Neural progenitor cell (in vitro differentiated cells): ENCODE results near the gene DNM2. TPM values are rescaled to one million over a fixed set of nuclear protein-coding genes. Genes with fewer than 3 reads are reported as not detected.

ENCODE experiments used
- DNase-seq: peaks from one replicate; pipeline ENCODE4 v3.0.0-alpha.2; 2016; ENCODE audit warnings: low spot score
- H2AFZ ChIP-seq: fragments of 200-600 bp; sonication (generic); replicated peaks from 2 replicates; pipeline ENCODE4 v1.6.1; 2016; ENCODE audit warnings: antibody characterized with exemption
- H3F3A ChIP-seq: fragments of 200-600 bp; sonication (generic); 2 replicates; pipeline ENCODE4 v1.6.1; 2016; ENCODE audit warnings: antibody characterized with exemption, low read depth
- H3K27ac ChIP-seq: fragments of 200-600 bp; sonication (generic); 2 replicates; pipeline ENCODE4 v1.5.1; 2016; ENCODE audit warnings: mild to moderate bottlenecking
- H3K27me3 ChIP-seq: fragments of 200-600 bp; sonication (generic); 2 replicates; pipeline ENCODE4 v1.6.1; 2016; ENCODE audit warnings: mild to moderate bottlenecking, moderate library complexity
- H3K36me3 ChIP-seq: fragments of 200-600 bp; sonication (generic); 2 replicates; pipeline ENCODE4 v1.5.1; 2016
- H3K4me1 ChIP-seq: fragments of 200-600 bp; sonication (generic); 2 replicates; pipeline ENCODE4 v1.6.1; 2016; ENCODE audit warnings: mixed run types
- H3K4me2 ChIP-seq: fragments of 200-600 bp; sonication (generic); 2 replicates; pipeline ENCODE4 v1.6.1; 2016
- H3K4me3 ChIP-seq: fragments of 200-600 bp; sonication (generic); 2 replicates; pipeline ENCODE4 v1.5.1; 2016
- H3K79me2 ChIP-seq: fragments of 200-600 bp; sonication (generic); 2 replicates; pipeline ENCODE4 v1.6.1; 2016; ENCODE audit warnings: low read depth
- H3K9ac ChIP-seq: fragments of 200-600 bp; sonication (generic); 2 replicates; pipeline ENCODE4 v1.6.1; 2016
- H3K9me3 ChIP-seq: fragments of 200-600 bp; sonication (generic); 2 replicates; pipeline ENCODE4 v1.5.1; 2016; ENCODE audit warnings: low read depth
- H4K20me1 ChIP-seq: fragments of 200-600 bp; sonication (generic); 2 replicates; pipeline ENCODE4 v1.6.1; 2016; ENCODE audit warnings: low read depth
- H3K27ac Mint-ChIP-seq: 3 replicates; pipeline ENCODE4 v1.8.0; 2021; ENCODE audit warnings: mixed read lengths
- H3K27me3 Mint-ChIP-seq: 2 replicates; pipeline ENCODE4 v1.8.0; 2022; ENCODE audit warnings: low read depth, mild to moderate bottlenecking, inconsistent platforms, moderate library complexity, mixed read lengths; ENCODE audit not compliant: insufficient read depth
- H3K36me3 Mint-ChIP-seq: 3 replicates; pipeline ENCODE4 v1.8.0; 2021; ENCODE audit warnings: mixed read lengths
- H3K4me1 Mint-ChIP-seq: 3 replicates; pipeline ENCODE4 v1.8.0; 2021; ENCODE audit warnings: mixed read lengths
- H3K4me3 Mint-ChIP-seq: 3 replicates; pipeline ENCODE4 v1.8.0; 2021; ENCODE audit warnings: mild to moderate bottlenecking, moderate library complexity, mixed read lengths
- H3K9me3 Mint-ChIP-seq: 3 replicates; pipeline ENCODE4 v1.8.0; 2020; ENCODE audit warnings: mixed read lengths
- EZH2 ChIP-seq: fragments of 200-600 bp; sonication (generic); IDR thresholded peaks from 2 replicates; pipeline ENCODE4 v1.6.1; 2017; ENCODE audit warnings: antibody characterized with exemption, mild to moderate bottlenecking, moderate library complexity
- EZH2phosphoT487 ChIP-seq: fragments of 200-600 bp; sonication (generic); IDR thresholded peaks from 2 replicates; pipeline ENCODE4 v1.6.1; 2017; ENCODE audit warnings: antibody characterized with exemption
- total RNA-seq: library from RNA; depleted of rRNA; stranded (reverse); fragments of >200 nt; gene quantifications from 2 replicates; pipeline ENCODE4 v1.2.3, GENCODE V29; 2015; ENCODE audit warnings: low replicate concordance
- TF ChIP-seq, protein P1 (sequence below): fragments of 200-600 bp; sonication (generic); IDR thresholded peaks from 2 replicates; pipeline ENCODE4 v1.5.1; 2017; ENCODE audit warnings: antibody characterized with exemption, mild to moderate bottlenecking

Gene DNM2
- total RNA-seq, 1 donor from 2014 or later = 49.9 TPM

DNA sequence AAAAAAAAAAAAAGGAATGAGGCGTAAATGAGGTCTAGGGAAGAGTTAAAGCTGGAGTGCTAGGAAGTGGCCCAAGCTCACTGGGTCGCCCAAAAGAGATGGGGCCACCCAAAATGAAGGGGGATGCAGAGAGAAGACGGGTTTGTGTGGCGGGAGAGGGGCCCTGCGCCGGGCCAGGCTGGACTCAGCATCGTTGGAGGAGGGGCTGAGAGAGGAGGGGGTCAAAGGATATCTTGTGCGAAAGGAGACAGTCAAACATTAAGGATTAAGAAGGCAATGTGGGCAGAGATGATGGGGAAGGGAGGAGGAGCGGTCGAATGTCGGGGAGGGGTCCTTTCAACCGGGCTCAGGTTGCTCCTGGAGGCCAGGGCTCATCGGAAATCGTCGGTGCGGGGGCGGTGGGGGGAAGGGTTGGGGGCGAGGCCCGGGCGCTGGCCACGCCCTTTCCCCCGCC is 152.6 kb downstream of the DNM2 start:
- Mint-ChIP-seq H3K27ac (peak overlapping the region; percentile 99), H3K27me3 (peaks cover 7% of the 10 kb centered on the region), H3K4me1 (peaks cover 20% of the 10 kb centered on the region), H3K36me3 (no peaks in the 10 kb centered on the region), H3K9me3 (no peaks in the 10 kb centered on the region), H3K4me3 (peak overlapping the region; percentile 75)
- Histone ChIP-seq H4K20me1 (peaks cover 26% of the 10 kb centered on the region), H3K4me3 (peak overlapping the region; percentile 47), H3K9ac (no peak overlapping the region), H3K27me3 (no peaks in the 10 kb centered on the region), H2AFZ (no peak overlapping the region), H3K27ac (peak overlapping the region; percentile 89), H3K4me1 (peaks cover 15% of the 10 kb centered on the region), H3K36me3 (no peaks in the 10 kb centered on the region), H3K79me2 (peaks cover 39% of the 10 kb centered on the region), H3K9me3 (no peaks in the 10 kb centered on the region), H3F3A (peaks cover 23% of the 10 kb centered on the region), H3K4me2 (peak overlapping the region; percentile 74)
- no peak for DNase-seq
- no peak for TF ChIP-seq EZH2phosphoT487

DNA sequence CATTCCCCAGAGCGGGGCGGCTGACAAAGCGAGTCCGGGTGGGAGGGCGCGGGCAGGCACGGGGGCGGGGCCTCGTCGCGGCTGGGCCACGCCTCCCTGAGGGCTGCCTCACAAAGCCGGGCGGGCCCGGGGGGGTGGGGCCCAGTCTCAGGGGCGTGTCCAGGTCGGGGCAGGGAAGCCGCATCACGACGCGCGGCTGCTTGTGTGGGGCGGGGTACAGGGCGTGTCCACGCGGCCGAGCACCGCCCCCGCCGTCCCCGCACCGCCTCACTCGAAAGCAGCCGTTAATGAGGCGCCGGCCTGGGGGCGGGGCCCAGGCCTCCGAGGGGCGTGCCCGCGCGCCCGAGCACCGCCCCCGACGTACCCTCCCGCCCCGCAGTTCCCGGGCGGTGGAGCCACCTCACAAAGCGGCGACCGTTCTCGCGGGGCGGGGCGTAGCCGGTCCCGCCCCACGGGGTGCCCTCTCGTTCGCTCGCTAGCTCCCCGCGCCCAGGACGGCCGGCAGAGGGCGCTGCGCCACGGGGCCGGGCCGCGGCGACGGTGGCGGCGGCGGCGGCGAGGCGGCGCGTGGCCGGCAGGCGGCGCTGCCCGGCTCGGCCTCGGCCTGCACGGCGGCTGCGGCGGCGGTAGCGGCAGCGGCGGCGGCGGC is 153.2 kb downstream of the DNM2 start, which contains the start of gene CARM1:
TSS of gene CARM1 (plus strand) at position 599 of the 649 bp plus-strand sequence. CDS start 150 bp downstream, outside the sequence.
- H3K9me3 Mint-ChIP-seq = no peaks in the 10 kb centered on the region
- Histone ChIP-seq H3K79me2 (peaks cover 44% of the 10 kb centered on the region), H3K36me3 (no peaks in the 10 kb centered on the region), H3K27ac (peak within 1 kb of the TSS; percentile 89), H4K20me1 (peaks cover 32% of the 10 kb centered on the region), H3K4me2 (peak within 1 kb of the TSS; percentile 88), H3K4me3 (peak within 1 kb of the TSS; percentile 90), H3K9me3 (no peaks in the 10 kb centered on the region), H2AFZ (peak within 1 kb of the TSS; percentile 70), H3F3A (peaks cover 23% of the 10 kb centered on the region), H3K9ac (peak within 1 kb of the TSS; percentile 59), H3K4me1 (peaks cover 15% of the 10 kb centered on the region), H3K27me3 (no peaks in the 10 kb centered on the region)
- DNase-seq = peak; percentile 98
- TF ChIP-seq EZH2phosphoT487 = no peak
- no peak for TF ChIP-seq EZH2
- TF ChIP-seq, protein P1, sequence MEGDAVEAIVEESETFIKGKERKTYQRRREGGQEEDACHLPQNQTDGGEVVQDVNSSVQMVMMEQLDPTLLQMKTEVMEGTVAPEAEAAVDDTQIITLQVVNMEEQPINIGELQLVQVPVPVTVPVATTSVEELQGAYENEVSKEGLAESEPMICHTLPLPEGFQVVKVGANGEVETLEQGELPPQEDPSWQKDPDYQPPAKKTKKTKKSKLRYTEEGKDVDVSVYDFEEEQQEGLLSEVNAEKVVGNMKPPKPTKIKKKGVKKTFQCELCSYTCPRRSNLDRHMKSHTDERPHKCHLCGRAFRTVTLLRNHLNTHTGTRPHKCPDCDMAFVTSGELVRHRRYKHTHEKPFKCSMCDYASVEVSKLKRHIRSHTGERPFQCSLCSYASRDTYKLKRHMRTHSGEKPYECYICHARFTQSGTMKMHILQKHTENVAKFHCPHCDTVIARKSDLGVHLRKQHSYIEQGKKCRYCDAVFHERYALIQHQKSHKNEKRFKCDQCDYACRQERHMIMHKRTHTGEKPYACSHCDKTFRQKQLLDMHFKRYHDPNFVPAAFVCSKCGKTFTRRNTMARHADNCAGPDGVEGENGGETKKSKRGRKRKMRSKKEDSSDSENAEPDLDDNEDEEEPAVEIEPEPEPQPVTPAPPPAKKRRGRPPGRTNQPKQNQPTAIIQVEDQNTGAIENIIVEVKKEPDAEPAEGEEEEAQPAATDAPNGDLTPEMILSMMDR = peak; percentile 61
- H3K36me3 Mint-ChIP-seq = no peaks in the 10 kb centered on the region
- peak within 1 kb of the TSS; percentile 99 for H3K27ac Mint-ChIP-seq
- H3K4me1 Mint-ChIP-seq = peaks cover 20% of the 10 kb centered on the region
- peak within 1 kb of the TSS; percentile 87 for H3K4me3 Mint-ChIP-seq
- H3K27me3 Mint-ChIP-seq = peaks cover 9% of the 10 kb centered on the region

DNA sequence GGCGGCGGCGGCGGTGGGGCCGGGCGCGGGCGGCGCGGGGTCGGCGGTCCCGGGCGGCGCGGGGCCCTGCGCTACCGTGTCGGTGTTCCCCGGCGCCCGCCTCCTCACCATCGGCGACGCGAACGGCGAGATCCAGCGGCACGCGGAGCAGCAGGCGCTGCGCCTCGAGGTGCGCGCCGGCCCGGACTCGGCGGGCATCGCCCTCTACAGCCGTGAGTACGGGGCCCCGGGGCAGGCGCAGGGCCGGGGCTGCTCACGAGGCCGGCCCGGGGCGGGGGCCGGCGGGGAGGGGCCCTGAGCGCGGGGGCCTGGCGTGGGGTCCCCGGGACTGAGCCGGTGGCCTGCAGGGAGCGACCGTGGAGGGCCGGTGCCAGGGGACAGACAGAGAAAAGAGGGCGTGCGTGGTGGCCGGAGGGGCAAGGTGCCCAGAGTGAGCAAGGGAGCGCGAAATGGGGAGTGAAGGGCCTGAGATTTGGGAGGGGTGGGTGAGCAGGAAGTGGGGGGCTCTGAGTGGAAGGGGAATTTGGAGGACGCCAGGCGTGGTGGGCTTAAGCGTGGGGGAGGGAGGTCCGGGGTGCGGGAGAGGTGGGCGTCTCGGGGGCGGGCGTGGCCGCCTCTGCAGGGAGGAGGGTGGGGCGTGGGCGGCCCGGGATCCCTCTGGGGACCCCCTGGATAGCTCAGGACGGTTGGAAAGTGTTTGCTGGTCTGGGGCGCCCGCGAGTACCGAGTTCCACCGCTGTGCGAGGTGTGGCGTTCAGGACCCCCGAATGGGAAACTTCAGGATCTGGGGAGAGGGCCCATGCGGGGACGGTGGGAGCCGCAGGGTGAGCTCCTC is 154.0 kb downstream of the DNM2 start:
- Histone ChIP-seq H2AFZ (peak overlapping the region; percentile 70), H3F3A (peaks cover 23% of the 10 kb centered on the region), H3K36me3 (no peaks in the 10 kb centered on the region), H3K27ac (no peak overlapping the region), H3K4me1 (peaks cover 15% of the 10 kb centered on the region), H3K9ac (peak overlapping the region; percentile 59), H3K79me2 (peaks cover 53% of the 10 kb centered on the region), H4K20me1 (peaks cover 40% of the 10 kb centered on the region), H3K4me2 (peak overlapping the region; percentile 88), H3K27me3 (no peaks in the 10 kb centered on the region), H3K9me3 (no peaks in the 10 kb centered on the region), H3K4me3 (peak overlapping the region; percentile 90)
- TF ChIP-seq EZH2 (no peak), EZH2phosphoT487 (no peak)
- TF ChIP-seq, protein P1 = peak; percentile 14
- H3K36me3 Mint-ChIP-seq = no peaks in the 10 kb centered on the region
- peak; percentile 74 for DNase-seq
- peaks cover 9% of the 10 kb centered on the region for H3K27me3 Mint-ChIP-seq
- no peaks in the 10 kb centered on the region for H3K9me3 Mint-ChIP-seq
- peaks cover 22% of the 10 kb centered on the region for H3K4me1 Mint-ChIP-seq
- H3K27ac Mint-ChIP-seq = peak overlapping the region; percentile 63
- peak overlapping the region; percentile 87 for H3K4me3 Mint-ChIP-seq
